NCI-H2171 (cell line): ENCODE data around the gene PLCL1.

Experiments used
- DNase-seq: peaks from one replicate; lab custom pipeline; 2025; lab: John Stamatoyannopoulos, UW

PLCL1 gene

GRCh38 chr2:197927994-197928393 is 123.6 kb downstream of the PLCL1 start:
- no peak for DNase-seq

GRCh38 chr2:197929008-197929885 is 124.9 kb downstream of the PLCL1 start:
- DNase-seq: no peak

- DNase-seq: no peak
Measured at GRCh38 chr2:197929886-197930227, 125.5 kb downstream of the PLCL1 start.

GRCh38 chr2:197930570-197931278 is 126.3 kb downstream of the PLCL1 start:
- DNase-seq: no peak

- DNase-seq: no peak
Measured at GRCh38 chr2:197931661-197932312, 127.4 kb downstream of the PLCL1 start.

- no peak for DNase-seq
Measured at GRCh38 chr2:197932374-197932773, 128.0 kb downstream of the PLCL1 start.

GRCh38 chr2:197934261-197934933 is 130.0 kb downstream of the PLCL1 start:
- DNase-seq: no peak

- no peak for DNase-seq
Measured at GRCh38 chr2:197934934-197935289, 130.5 kb downstream of the PLCL1 start.

GRCh38 chr2:197937814-197938213 is 133.4 kb downstream of the PLCL1 start:
- DNase-seq: no peak

GRCh38 chr2:197938555-197938954 is 134.2 kb downstream of the PLCL1 start:
- DNase-seq: no peak

- no peak for DNase-seq
Measured at GRCh38 chr2:197939787-197940186, 135.4 kb downstream of the PLCL1 start.

GRCh38 chr2:197940382-197940781 is 136.0 kb downstream of the PLCL1 start:
- no peak for DNase-seq

GRCh38 chr2:197941715-197942114 is 137.3 kb downstream of the PLCL1 start:
- no peak for DNase-seq

- no peak for DNase-seq
Measured at GRCh38 chr2:197943731-197944130, 139.3 kb downstream of the PLCL1 start.

GRCh38 chr2:197944416-197945096 is 140.2 kb downstream of the PLCL1 start:
- no peak for DNase-seq

GRCh38 chr2:197946562-197946961 is 142.2 kb downstream of the PLCL1 start:
- DNase-seq: no peak

GRCh38 chr2:197947219-197947757 is 142.9 kb downstream of the PLCL1 start:
- DNase-seq: no peak

- no peak for DNase-seq
Measured at GRCh38 chr2:197949224-197949623, 144.8 kb downstream of the PLCL1 start.

- no peak for DNase-seq
Measured at GRCh38 chr2:197950006-197950405, 145.6 kb downstream of the PLCL1 start.

- DNase-seq: no peak
Measured at GRCh38 chr2:197950724-197951123, 146.3 kb downstream of the PLCL1 start.

GRCh38 chr2:197952540-197953202 is 148.3 kb downstream of the PLCL1 start:
- DNase-seq: no peak
